GM12878 (cell line): Measurements from ENCODE around the gene DNAJC12. TPM values are rescaled to one million over a fixed set of nuclear protein-coding genes. Genes with fewer than 3 reads are reported as not detected.
A peak's percentile ranks its signal among the peaks of the same experiment; 100 is the strongest.

Source experiments
- CHD1 ChIP-seq: IDR thresholded peaks from 2 replicates; pipeline ENCODE4 v1.6.1; 2012; ENCODE audit warnings: low read depth, low read length, improper control_type of control experiment
- CREM ChIP-seq: IDR thresholded peaks from 2 replicates; pipeline ENCODE4 v1.6.1; 2014; ENCODE audit warnings: antibody characterized with exemption, low read depth
- E2F4 ChIP-seq: IDR thresholded peaks from 2 replicates; pipeline ENCODE4 v1.6.1; 2012; ENCODE audit warnings: low read depth, low read length, improper control_type of control experiment
- HDAC6 ChIP-seq: fragments of 200-600 bp; sonication (generic); IDR thresholded peaks from one replicate; pipeline ENCODE4 v1.8.0; 2017; ENCODE audit warnings: antibody characterized with exemption; ENCODE audit not compliant: unreplicated experiment
- IRF4 ChIP-seq: IDR thresholded peaks from 2 replicates; pipeline ENCODE4 v1.6.1; 2011; ENCODE audit warnings: low read depth, low read length
- JUNB ChIP-seq: IDR thresholded peaks from 2 replicates; pipeline ENCODE4 v1.6.1; 2016; ENCODE audit warnings: antibody characterized with exemption, mild to moderate bottlenecking
- KLF5 ChIP-seq: fragments of 450-650 bp; IDR thresholded peaks from 2 replicates; pipeline ENCODE4 v1.6.1; 2014; ENCODE audit warnings: mild to moderate bottlenecking; ENCODE audit not compliant: partially characterized antibody
- LARP7 ChIP-seq: fragments of 450-650 bp; IDR thresholded peaks from 2 replicates; pipeline ENCODE4 v1.6.1; 2017; ENCODE audit warnings: mild to moderate bottlenecking
- MEF2B ChIP-seq: fragments of 450-650 bp; IDR thresholded peaks from 2 replicates; pipeline ENCODE4 v1.6.1; 2018; ENCODE audit warnings: mild to moderate bottlenecking, moderate library complexity; ENCODE audit not compliant: partially characterized antibody, poor library complexity, severe bottlenecking
- NFXL1 ChIP-seq: fragments of 450-650 bp; IDR thresholded peaks from 2 replicates; pipeline ENCODE4 v1.6.1; 2017; ENCODE audit warnings: antibody characterized with exemption, mild to moderate bottlenecking, borderline replicate concordance
- NR2F1 ChIP-seq: fragments of 450-650 bp; conservative IDR thresholded peaks from 2 replicates; pipeline ENCODE4 v1.6.1; 2017; ENCODE audit warnings: mild to moderate bottlenecking
- POLR2A ChIP-seq: IDR thresholded peaks from 2 replicates; pipeline ENCODE4 v1.6.1; 2011; ENCODE audit warnings: low read depth, mild to moderate bottlenecking, low read length
- PRDM15 ChIP-seq: fragments of 450-650 bp; formaldehyde crosslinking; IDR thresholded peaks from 2 replicates; pipeline ENCODE4 v1.4.0; 2020; ENCODE audit warnings: mild to moderate bottlenecking, moderate library complexity
- RELA ChIP-seq: fragments of 450-650 bp; IDR thresholded peaks from 2 replicates; pipeline ENCODE4 v1.8.0; 2014; ENCODE audit warnings: borderline replicate concordance; ENCODE audit not compliant: partially characterized antibody
- SUZ12 ChIP-seq: fragments of 200-600 bp; sonication (generic); IDR thresholded peaks from one replicate; pipeline ENCODE4 v1.6.1; 2018; ENCODE audit warnings: antibody characterized with exemption, mild to moderate bottlenecking; ENCODE audit not compliant: unreplicated experiment
- TCF3 ChIP-seq: IDR thresholded peaks from 2 replicates; pipeline ENCODE4 v1.6.1; 2012; ENCODE audit warnings: low read depth, mild to moderate bottlenecking, low read length, borderline replicate concordance; ENCODE audit not compliant: insufficient read depth
- WRNIP1 ChIP-seq: IDR thresholded peaks from 2 replicates; pipeline ENCODE4 v1.6.1; 2011; ENCODE audit warnings: low read depth, low read length, improper control_type of control experiment, borderline replicate concordance
- polyA plus RNA-seq, 11 experiments: library from polyadenylated mRNA; depleted of rRNA in 4 of 11; unstranded in 6 of 11; stranded (reverse) in 5 of 11; fragments of >200 nt; fragmentation: Nextera tagmentation in 4 of 11; fragmentation: Illumina TruSeq in 1 of 11; extraction: Ambion mirVana in 4 of 11; extraction: Trizol in 1 of 11; gene quantifications; 1 replicate in 1 of 11; 2 replicates in 10 of 11; pipeline versions ENCODE4 v1.2.1 to v1.2.3, GENCODE V29; 2011 to 2016; ENCODE audit warnings: inconsistent platforms in 2 of 11, missing spikeins in 2 of 11, low read depth in 1 of 11
- total RNA-seq, 4 experiments: library from RNA; depleted of rRNA in 3 of 4; stranded (reverse); fragments of >200 nt in 3 of 4; fragmentation: Illumina TruSeq in 1 of 4; extraction: Trizol in 1 of 4; gene quantifications; 2 replicates each; pipeline versions ENCODE4 v1.2.1 to v1.2.3, GENCODE V29; 2013 to 2021
- TF ChIP-seq, protein P1 (sequence below): fragments of 450-650 bp; IDR thresholded peaks from 2 replicates; pipeline ENCODE4 v1.6.1; 2017; ENCODE audit warnings: mild to moderate bottlenecking, moderate library complexity
- TF ChIP-seq, protein P2 (sequence below): fragments of 450-650 bp; IDR thresholded peaks from 2 replicates; pipeline ENCODE4 v1.6.1; 2018; ENCODE audit warnings: mild to moderate bottlenecking, low read depth, moderate library complexity; ENCODE audit not compliant: partially characterized antibody

DNAJC12 gene
- total and polyA plus RNA-seq, 10 of the 15 experiments (the other 5 are each of a cell fraction or from before 2014, with no cell fraction given), result 1.1 to 4.5 (median 3.0) TPM

DNA sequence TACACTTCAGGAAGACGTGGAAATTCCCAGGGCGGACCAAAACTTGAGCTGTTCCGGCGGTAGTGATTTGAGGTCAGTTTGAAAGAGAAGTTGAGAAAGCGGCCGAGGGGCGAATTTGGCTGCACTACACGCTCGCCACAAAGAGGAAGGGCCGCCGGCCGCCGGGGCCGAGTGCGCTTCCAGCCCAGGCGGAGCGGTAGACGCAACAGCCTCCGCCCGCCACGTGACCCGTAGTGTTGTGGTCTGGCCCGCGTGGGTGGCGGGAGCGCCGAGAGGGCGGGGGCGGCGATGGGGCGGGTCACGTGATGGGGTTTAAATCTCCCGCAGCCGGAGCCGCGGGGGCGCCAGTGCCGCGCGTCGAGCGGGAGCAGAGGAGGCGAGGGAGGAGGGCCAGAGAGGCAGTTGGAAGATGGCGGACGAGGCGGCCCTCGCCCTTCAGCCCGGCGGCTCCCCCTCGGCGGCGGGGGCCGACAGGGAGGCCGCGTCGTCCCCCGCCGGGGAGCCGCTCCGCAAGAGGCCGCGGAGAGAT is 46.4 kb upstream of the DNAJC12 start, which contains the start of gene SIRT1 (continued):
- TF ChIP-seq IRF4 (no peak), KLF5 (no peak), NR2F1 (peak; percentile 84), RELA (no peak), POLR2A (peak; percentile 91), HDAC6 (peak; percentile 81), LARP7 (no peak), CREM (peak; percentile 67), CHD1 (no peak), WRNIP1 (no peak), MEF2B (peak; percentile 71), JUNB (no peak), E2F4 (peak; percentile 81), TCF3 (0 out of 2 replicates have a peak, but pooled peaks have one; percentile 26), SUZ12 (no peak), PRDM15 (peak; percentile 80), NFXL1 (no peak)
- TF ChIP-seq, protein P1, sequence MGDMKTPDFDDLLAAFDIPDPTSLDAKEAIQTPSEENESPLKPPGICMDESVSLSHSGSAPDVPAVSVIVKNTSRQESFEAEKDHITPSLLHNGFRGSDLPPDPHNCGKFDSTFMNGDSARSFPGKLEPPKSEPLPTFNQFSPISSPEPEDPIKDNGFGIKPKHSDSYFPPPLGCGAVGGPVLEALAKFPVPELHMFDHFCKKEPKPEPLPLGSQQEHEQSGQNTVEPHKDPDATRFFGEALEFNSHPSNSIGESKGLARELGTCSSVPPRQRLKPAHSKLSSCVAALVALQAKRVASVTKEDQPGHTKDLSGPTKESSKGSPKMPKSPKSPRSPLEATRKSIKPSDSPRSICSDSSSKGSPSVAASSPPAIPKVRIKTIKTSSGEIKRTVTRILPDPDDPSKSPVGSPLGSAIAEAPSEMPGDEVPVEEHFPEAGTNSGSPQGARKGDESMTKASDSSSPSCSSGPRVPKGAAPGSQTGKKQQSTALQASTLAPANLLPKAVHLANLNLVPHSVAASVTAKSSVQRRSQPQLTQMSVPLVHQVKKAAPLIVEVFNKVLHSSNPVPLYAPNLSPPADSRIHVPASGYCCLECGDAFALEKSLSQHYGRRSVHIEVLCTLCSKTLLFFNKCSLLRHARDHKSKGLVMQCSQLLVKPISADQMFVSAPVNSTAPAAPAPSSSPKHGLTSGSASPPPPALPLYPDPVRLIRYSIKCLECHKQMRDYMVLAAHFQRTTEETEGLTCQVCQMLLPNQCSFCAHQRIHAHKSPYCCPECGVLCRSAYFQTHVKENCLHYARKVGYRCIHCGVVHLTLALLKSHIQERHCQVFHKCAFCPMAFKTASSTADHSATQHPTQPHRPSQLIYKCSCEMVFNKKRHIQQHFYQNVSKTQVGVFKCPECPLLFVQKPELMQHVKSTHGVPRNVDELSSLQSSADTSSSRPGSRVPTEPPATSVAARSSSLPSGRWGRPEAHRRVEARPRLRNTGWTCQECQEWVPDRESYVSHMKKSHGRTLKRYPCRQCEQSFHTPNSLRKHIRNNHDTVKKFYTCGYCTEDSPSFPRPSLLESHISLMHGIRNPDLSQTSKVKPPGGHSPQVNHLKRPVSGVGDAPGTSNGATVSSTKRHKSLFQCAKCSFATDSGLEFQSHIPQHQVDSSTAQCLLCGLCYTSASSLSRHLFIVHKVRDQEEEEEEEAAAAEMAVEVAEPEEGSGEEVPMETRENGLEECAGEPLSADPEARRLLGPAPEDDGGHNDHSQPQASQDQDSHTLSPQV, result no peak
- TF ChIP-seq, protein P2, sequence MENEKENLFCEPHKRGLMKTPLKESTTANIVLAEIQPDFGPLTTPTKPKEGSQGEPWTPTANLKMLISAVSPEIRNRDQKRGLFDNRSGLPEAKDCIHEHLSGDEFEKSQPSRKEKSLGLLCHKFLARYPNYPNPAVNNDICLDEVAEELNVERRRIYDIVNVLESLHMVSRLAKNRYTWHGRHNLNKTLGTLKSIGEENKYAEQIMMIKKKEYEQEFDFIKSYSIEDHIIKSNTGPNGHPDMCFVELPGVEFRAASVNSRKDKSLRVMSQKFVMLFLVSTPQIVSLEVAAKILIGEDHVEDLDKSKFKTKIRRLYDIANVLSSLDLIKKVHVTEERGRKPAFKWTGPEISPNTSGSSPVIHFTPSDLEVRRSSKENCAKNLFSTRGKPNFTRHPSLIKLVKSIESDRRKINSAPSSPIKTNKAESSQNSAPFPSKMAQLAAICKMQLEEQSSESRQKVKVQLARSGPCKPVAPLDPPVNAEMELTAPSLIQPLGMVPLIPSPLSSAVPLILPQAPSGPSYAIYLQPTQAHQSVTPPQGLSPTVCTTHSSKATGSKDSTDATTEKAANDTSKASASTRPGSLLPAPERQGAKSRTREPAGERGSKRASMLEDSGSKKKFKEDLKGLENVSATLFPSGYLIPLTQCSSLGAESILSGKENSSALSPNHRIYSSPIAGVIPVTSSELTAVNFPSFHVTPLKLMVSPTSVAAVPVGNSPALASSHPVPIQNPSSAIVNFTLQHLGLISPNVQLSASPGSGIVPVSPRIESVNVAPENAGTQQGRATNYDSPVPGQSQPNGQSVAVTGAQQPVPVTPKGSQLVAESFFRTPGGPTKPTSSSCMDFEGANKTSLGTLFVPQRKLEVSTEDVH, result no peak
